A673 (cell line): ENCODE results near the gene DCC. TPM values are rescaled to one million over a fixed set of nuclear protein-coding genes. Genes with fewer than 3 reads are reported as not detected.

ENCODE experiments used
- BruUV-seq: library from RNA; stranded (reverse); fragments of 400-500 nt; replicated peaks from 2 replicates; lab custom pipeline; 2021; lab: Mats Ljungman, UMichigan
- CTCF ChIA-PET: fragments of 300-600 bp; sonication (Branson Sonifier 250); formaldehyde crosslinking; loops from one replicate; lab custom pipeline; 2022; ENCODE audit warnings: antibody characterized with exemption; lab: Charles Lee
- POLR2A ChIA-PET: fragments of 300-600 bp; sonication (Branson Sonifier 250); formaldehyde crosslinking; loops from one replicate; lab custom pipeline; 2022; ENCODE audit warnings: antibody characterized with exemption; ENCODE audit not compliant: low non-redundant PET; lab: Charles Lee
- DNase-seq: peaks from one replicate; pipeline ENCODE4 v3.0.0-alpha.2; 2015; ENCODE audit warnings: low spot score
- H3K27ac ChIP-seq: fragments of 200-600 bp; sonication (generic); 2 replicates; pipeline ENCODE4 v1.5.1; 2016; ENCODE audit warnings: mixed run types, low read depth, mild to moderate bottlenecking, mixed read lengths, antibody characterized with exemption, low read length; ENCODE audit not compliant: poor library complexity, severe bottlenecking
- H3K27me3 ChIP-seq: fragments of 200-600 bp; sonication (generic); replicated peaks from 2 replicates; pipeline ENCODE4 v1.6.1; 2017; ENCODE audit warnings: mixed run types, low read depth, mild to moderate bottlenecking, mixed read lengths, antibody characterized with exemption, low read length; ENCODE audit not compliant: insufficient read depth, poor library complexity
- H3K36me3 ChIP-seq: fragments of 200-600 bp; sonication (generic); 2 replicates; pipeline ENCODE4 v1.6.1; 2016; ENCODE audit warnings: mixed run types, mild to moderate bottlenecking, mixed read lengths, antibody characterized with exemption, low read length; ENCODE audit not compliant: insufficient read depth, poor library complexity, severe bottlenecking
- H3K4me1 ChIP-seq: fragments of 200-600 bp; sonication (generic); 2 replicates; pipeline ENCODE4 v1.6.1; 2017; ENCODE audit warnings: mixed run types, mild to moderate bottlenecking, mixed read lengths, antibody characterized with exemption, low read length; ENCODE audit not compliant: insufficient read depth, poor library complexity, severe bottlenecking
- H3K4me3 ChIP-seq: fragments of 200-600 bp; sonication (generic); 2 replicates; pipeline ENCODE4 v1.5.1; 2016; ENCODE audit warnings: low read depth, mixed run types, mild to moderate bottlenecking, mixed read lengths, low read length; ENCODE audit not compliant: poor library complexity, severe bottlenecking
- H3K9me3 ChIP-seq: fragments of 200-600 bp; sonication (generic); 2 replicates; pipeline ENCODE4 v1.6.1; 2016; ENCODE audit warnings: mixed run types, low read depth, mild to moderate bottlenecking, mixed read lengths, antibody characterized with exemption, low read length; ENCODE audit not compliant: poor library complexity, severe bottlenecking
- EZH2 ChIP-seq: fragments of 200-600 bp; sonication (generic); IDR thresholded peaks from 2 replicates; pipeline ENCODE4 v1.6.1; 2017; ENCODE audit warnings: borderline replicate concordance, low read depth, mild to moderate bottlenecking, mixed read lengths, antibody characterized with exemption, low read length; ENCODE audit not compliant: poor library complexity, severe bottlenecking
- intact Hi-C: fragments of 100-400 bp; cut with micrococcal nuclease; formaldehyde crosslinking; loops from one replicate; pipeline ENCODE4 v1.10.0; 2022; ENCODE audit not compliant: unreplicated experiment
- total RNA-seq: library from RNA; stranded (reverse); gene quantifications from 2 replicates; pipeline ENCODE4 v1.2.3, GENCODE V29; 2021
- TF ChIP-seq, protein P1 (sequence below): fragments of 300-800, 200-600 bp; sonication (generic); conservative IDR thresholded peaks from 2 replicates; pipeline ENCODE4 v1.5.1; 2017; ENCODE audit warnings: low read depth, mild to moderate bottlenecking, antibody characterized with exemption, low read length, moderate library complexity, mixed read lengths

DCC gene
- total RNA-seq, 1 experiment from 2014 or later: 93.0 TPM

DNA sequence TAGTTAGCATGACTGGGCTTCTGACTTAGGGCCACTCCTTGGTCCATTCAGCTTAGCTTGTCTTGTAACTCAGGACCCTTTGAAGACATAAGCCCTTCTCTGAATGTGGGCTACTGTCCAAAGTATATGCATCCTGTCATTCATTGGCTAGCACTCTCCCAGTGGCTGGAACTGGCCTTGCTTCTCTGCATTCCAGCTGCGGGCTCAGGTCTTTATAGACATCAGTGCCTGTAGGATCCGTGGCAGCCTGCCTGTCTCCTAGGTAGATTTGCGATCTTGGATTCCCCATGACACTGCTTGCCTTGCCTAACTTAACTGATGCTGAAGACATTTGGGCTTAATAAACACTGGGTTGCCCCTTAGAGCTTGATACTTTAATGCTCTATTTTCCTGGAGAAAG is 170.1 kb downstream of the DCC start:
- CTCF ChIA-PET: no interaction called here
- TF ChIP-seq, protein P1, sequence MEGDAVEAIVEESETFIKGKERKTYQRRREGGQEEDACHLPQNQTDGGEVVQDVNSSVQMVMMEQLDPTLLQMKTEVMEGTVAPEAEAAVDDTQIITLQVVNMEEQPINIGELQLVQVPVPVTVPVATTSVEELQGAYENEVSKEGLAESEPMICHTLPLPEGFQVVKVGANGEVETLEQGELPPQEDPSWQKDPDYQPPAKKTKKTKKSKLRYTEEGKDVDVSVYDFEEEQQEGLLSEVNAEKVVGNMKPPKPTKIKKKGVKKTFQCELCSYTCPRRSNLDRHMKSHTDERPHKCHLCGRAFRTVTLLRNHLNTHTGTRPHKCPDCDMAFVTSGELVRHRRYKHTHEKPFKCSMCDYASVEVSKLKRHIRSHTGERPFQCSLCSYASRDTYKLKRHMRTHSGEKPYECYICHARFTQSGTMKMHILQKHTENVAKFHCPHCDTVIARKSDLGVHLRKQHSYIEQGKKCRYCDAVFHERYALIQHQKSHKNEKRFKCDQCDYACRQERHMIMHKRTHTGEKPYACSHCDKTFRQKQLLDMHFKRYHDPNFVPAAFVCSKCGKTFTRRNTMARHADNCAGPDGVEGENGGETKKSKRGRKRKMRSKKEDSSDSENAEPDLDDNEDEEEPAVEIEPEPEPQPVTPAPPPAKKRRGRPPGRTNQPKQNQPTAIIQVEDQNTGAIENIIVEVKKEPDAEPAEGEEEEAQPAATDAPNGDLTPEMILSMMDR: no peak
- TF ChIP-seq EZH2: no peak
- POLR2A ChIA-PET: no interaction called here
- Histone ChIP-seq H3K4me1 (peaks cover 56% of the 10 kb centered on the region), H3K36me3 (no peaks in the 10 kb centered on the region), H3K27ac (no peak overlapping the region), H3K27me3 (no peaks in the 10 kb centered on the region), H3K9me3 (no peaks in the 10 kb centered on the region), H3K4me3 (no peak overlapping the region)
- DNase-seq: no peak
- no TSS peak for BruUV-seq
- intact Hi-C loops: no loop called here

DNA sequence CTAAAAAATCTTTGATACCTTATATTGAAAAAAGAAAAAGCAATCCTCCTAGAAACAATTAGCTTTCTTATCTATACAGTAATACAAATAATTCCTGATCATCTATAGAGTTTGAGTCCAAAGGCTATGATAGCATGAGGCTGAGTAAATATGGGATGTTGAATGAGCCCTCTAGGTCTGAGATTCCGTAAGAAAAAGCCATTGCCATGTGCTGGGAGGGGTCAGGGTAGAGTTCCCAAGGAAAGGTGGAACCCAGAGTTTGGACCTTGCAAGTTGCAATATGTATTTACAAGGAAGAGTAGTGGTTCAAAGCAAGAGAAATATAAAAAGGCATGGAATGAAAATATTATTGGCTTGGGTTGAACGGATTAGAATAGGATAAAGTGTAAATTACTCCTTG is 178.1 kb downstream of the DCC start:
- ChIA-PET POLR2A (no interaction called here), CTCF (no interaction called here)
- no peak overlapping the region for H3K27ac ChIP-seq
- peaks cover 12% of the 10 kb centered on the region for H3K4me1 ChIP-seq
- H3K4me3 ChIP-seq: no peak overlapping the region
- no peaks in the 10 kb centered on the region for H3K36me3 ChIP-seq
- peaks cover 3% of the 10 kb centered on the region for H3K9me3 ChIP-seq
- no peak for DNase-seq
- no peaks in the 10 kb centered on the region for H3K27me3 ChIP-seq
- no peak for TF ChIP-seq EZH2
- no TSS peak for BruUV-seq
- intact Hi-C loops: no loop called here

DNA sequence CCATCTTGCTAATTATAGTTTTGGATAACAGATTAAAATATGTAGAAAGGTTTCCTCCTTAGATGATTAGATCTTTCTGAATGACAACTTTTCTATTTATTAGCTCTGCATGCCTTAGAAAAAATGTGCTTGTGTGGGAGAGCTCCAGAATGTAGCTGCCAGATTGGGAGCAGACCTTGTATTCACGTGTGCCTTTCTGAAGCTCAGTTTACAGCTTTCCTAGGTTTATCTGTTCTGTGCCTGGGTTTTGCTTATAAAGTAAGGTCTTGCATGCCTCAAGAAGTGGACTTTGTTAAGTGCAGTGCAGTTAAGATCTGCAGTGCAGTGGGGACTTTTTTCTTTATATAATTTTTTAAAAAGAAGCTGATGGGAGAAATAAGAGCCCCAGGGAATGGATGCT is 179.0 kb downstream of the DCC start:
- Histone ChIP-seq H3K4me3 (no peak overlapping the region), H3K27ac (no peak overlapping the region), H3K27me3 (no peaks in the 10 kb centered on the region), H3K9me3 (peaks cover 9% of the 10 kb centered on the region), H3K36me3 (peaks cover 3% of the 10 kb centered on the region), H3K4me1 (peaks cover 12% of the 10 kb centered on the region)
- no peak for DNase-seq
- intact Hi-C loops: no loop called here
- no TSS peak for BruUV-seq
- TF ChIP-seq, protein P1: no peak
- TF ChIP-seq EZH2: no peak
- ChIA-PET CTCF (no interaction called here), POLR2A (no interaction called here)

DNA sequence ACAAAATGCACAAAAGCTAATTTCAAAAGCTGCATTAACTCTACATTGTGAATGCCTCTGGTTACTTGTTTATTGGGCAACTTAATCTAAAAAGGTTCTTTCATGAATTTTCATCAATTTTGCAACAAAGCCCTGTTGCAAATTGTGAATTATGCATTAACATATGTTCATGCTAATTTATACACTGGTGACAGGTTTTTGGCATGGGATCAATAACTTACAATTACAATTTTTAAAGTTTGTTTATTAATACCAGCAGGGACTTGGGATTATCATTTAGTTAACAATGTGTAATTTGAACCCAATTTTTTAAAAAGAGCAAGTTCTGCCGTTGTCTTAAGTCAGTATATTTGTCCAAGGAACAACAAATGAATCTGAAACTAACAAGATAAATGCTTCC is 183.6 kb downstream of the DCC start:
- Histone ChIP-seq H3K4me1 (peaks cover 3% of the 10 kb centered on the region), H3K9me3 (peaks cover 12% of the 10 kb centered on the region), H3K4me3 (no peak overlapping the region), H3K27ac (no peak overlapping the region), H3K36me3 (peaks cover 5% of the 10 kb centered on the region), H3K27me3 (no peaks in the 10 kb centered on the region)
- intact Hi-C loops: no loop called here
- TF ChIP-seq, protein P1: no peak
- TF ChIP-seq EZH2: no peak
- POLR2A ChIA-PET: no interaction called here
- CTCF ChIA-PET: no interaction called here
- BruUV-seq: no TSS peak
- DNase-seq: peak; percentile 35
